ENCODE measurements around the gene DENND1B. TPM values are rescaled to one million over a fixed set of nuclear protein-coding genes. Genes with fewer than 3 reads are reported as not detected.

The DENND1B gene
- polyA plus RNA-seq, 1 of the 3 experiments (the other 2 are of a cell fraction): 1.4 TPM

DNA sequence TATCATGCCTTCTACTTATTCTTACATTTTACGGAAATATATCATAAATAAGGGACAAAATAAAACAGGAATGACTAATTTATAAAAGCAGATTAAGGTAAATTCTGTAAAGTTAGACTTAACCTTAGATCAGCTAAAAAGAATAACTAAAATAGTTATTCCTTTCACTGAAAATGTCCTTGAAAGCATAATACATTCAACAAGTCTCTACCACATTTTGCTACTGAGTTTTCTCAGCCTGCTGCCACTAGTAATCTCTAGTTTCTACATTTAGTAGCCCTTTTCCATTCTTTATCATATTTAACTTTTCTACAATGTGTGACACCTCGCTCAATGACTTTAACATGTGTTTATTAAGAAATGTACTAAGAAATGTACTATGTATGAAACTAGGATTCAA, 89.0 kb downstream of the DENND1B start:
- no peak for DNase-seq
- Histone ChIP-seq H3K9me3 (peaks cover 8% of the 10 kb centered on the region; the same call in 1 of the 2 replicates), H3K9ac (no peak overlapping the region), H4K20me1 (ENCODE audit: insufficient read depth) (no peaks in the 10 kb centered on the region), H2AFZ (ENCODE audit: low read depth) (no peak overlapping the region), H3F3A (replicated peaks; ENCODE audit: insufficient read depth) (peaks cover 7% of the 10 kb centered on the region), H3K4me2 (no peak overlapping the region), H3K36me3 (replicated peaks in 1 of 2; ENCODE audit: control insufficient read depth in 1 of 2, insufficient read depth in 2 of 2, low read length in 1 of 2) (peaks cover 2 to 7% of the 10 kb centered on the region in 2 experiments), H3K4me1 (ENCODE audit: control insufficient read depth in 1 of 2, insufficient read depth in 2 of 2, low read depth in 1 of 2, low read length in 1 of 2) (peaks cover 10 to 13% of the 10 kb centered on the region in 2 experiments; a peak in 3 of 4 replicates), H3K27me3 (ENCODE audit: insufficient read depth) (no peaks in the 10 kb centered on the region), H3K79me2 (ENCODE audit: insufficient read depth) (no peaks in the 10 kb centered on the region), H3K27ac (ENCODE audit: low read depth in 2 of 2, low read length in 1 of 2) (no peak overlapping the region), H3K9me2 (no peaks in the 10 kb centered on the region), H3K4me3 (ENCODE audit: low read depth in 2 of 2, low read length in 1 of 2) (no peak overlapping the region)
- no peak for TF ChIP-seq RCOR1 (IDR thresholded peaks at IDR 0.05; ENCODE audit: low read length)
- TF ChIP-seq, protein P1, sequence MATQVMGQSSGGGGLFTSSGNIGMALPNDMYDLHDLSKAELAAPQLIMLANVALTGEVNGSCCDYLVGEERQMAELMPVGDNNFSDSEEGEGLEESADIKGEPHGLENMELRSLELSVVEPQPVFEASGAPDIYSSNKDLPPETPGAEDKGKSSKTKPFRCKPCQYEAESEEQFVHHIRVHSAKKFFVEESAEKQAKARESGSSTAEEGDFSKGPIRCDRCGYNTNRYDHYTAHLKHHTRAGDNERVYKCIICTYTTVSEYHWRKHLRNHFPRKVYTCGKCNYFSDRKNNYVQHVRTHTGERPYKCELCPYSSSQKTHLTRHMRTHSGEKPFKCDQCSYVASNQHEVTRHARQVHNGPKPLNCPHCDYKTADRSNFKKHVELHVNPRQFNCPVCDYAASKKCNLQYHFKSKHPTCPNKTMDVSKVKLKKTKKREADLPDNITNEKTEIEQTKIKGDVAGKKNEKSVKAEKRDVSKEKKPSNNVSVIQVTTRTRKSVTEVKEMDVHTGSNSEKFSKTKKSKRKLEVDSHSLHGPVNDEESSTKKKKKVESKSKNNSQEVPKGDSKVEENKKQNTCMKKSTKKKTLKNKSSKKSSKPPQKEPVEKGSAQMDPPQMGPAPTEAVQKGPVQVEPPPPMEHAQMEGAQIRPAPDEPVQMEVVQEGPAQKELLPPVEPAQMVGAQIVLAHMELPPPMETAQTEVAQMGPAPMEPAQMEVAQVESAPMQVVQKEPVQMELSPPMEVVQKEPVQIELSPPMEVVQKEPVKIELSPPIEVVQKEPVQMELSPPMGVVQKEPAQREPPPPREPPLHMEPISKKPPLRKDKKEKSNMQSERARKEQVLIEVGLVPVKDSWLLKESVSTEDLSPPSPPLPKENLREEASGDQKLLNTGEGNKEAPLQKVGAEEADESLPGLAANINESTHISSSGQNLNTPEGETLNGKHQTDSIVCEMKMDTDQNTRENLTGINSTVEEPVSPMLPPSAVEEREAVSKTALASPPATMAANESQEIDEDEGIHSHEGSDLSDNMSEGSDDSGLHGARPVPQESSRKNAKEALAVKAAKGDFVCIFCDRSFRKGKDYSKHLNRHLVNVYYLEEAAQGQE (IDR thresholded peaks at IDR 0.05; ENCODE audit: low read depth, low read length): no peak
- TF ChIP-seq GATA2 (CRISPR knock-in tag; IDR thresholded peaks at IDR 0.05): no peak
- TF ChIP-seq MXI1 (IDR thresholded peaks at IDR 0.05; ENCODE audit: low read depth, low read length): no peak
- TF ChIP-seq, protein P2, sequence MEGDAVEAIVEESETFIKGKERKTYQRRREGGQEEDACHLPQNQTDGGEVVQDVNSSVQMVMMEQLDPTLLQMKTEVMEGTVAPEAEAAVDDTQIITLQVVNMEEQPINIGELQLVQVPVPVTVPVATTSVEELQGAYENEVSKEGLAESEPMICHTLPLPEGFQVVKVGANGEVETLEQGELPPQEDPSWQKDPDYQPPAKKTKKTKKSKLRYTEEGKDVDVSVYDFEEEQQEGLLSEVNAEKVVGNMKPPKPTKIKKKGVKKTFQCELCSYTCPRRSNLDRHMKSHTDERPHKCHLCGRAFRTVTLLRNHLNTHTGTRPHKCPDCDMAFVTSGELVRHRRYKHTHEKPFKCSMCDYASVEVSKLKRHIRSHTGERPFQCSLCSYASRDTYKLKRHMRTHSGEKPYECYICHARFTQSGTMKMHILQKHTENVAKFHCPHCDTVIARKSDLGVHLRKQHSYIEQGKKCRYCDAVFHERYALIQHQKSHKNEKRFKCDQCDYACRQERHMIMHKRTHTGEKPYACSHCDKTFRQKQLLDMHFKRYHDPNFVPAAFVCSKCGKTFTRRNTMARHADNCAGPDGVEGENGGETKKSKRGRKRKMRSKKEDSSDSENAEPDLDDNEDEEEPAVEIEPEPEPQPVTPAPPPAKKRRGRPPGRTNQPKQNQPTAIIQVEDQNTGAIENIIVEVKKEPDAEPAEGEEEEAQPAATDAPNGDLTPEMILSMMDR (IDR thresholded peaks at IDR 0.05): no peak
- TF ChIP-seq, protein P3, sequence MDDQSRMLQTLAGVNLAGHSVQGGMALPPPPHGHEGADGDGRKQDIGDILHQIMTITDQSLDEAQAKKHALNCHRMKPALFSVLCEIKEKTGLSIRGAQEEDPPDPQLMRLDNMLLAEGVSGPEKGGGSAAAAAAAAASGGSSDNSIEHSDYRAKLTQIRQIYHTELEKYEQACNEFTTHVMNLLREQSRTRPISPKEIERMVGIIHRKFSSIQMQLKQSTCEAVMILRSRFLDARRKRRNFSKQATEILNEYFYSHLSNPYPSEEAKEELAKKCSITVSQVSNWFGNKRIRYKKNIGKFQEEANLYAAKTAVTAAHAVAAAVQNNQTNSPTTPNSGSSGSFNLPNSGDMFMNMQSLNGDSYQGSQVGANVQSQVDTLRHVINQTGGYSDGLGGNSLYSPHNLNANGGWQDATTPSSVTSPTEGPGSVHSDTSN (IDR thresholded peaks at IDR 0.05): no peak
- no peak for TF ChIP-seq YY1 (IDR thresholded peaks at IDR 0.05; ENCODE audit: low read depth)
- no peak for TF ChIP-seq NRF1 (IDR thresholded peaks at IDR 0.05; ENCODE audit: low read depth, low read length)
- TF ChIP-seq RAD21 (IDR thresholded peaks at IDR 0.05; ENCODE audit: low read length): no peak
- no peak for TF ChIP-seq EZH2phosphoT487 (IDR thresholded peaks at IDR 0.05; ENCODE audit: borderline replicate concordance, low read depth)
- TF ChIP-seq, protein P4, sequence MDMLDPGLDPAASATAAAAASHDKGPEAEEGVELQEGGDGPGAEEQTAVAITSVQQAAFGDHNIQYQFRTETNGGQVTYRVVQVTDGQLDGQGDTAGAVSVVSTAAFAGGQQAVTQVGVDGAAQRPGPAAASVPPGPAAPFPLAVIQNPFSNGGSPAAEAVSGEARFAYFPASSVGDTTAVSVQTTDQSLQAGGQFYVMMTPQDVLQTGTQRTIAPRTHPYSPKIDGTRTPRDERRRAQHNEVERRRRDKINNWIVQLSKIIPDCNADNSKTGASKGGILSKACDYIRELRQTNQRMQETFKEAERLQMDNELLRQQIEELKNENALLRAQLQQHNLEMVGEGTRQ (IDR thresholded peaks at IDR 0.05; ENCODE audit: borderline replicate concordance, low read depth, low read length): no peak
- TF ChIP-seq FOXM1 (IDR thresholded peaks at IDR 0.05; ENCODE audit: low read depth): no peak
- TF ChIP-seq POLR2AphosphoS5 (IDR thresholded peaks at IDR 0.05; ENCODE audit: low read depth, low read length): no peak
- TF ChIP-seq, protein P5, sequence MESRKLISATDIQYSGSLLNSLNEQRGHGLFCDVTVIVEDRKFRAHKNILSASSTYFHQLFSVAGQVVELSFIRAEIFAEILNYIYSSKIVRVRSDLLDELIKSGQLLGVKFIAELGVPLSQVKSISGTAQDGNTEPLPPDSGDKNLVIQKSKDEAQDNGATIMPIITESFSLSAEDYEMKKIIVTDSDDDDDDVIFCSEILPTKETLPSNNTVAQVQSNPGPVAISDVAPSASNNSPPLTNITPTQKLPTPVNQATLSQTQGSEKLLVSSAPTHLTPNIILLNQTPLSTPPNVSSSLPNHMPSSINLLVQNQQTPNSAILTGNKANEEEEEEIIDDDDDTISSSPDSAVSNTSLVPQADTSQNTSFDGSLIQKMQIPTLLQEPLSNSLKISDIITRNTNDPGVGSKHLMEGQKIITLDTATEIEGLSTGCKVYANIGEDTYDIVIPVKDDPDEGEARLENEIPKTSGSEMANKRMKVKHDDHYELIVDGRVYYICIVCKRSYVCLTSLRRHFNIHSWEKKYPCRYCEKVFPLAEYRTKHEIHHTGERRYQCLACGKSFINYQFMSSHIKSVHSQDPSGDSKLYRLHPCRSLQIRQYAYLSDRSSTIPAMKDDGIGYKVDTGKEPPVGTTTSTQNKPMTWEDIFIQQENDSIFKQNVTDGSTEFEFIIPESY (IDR thresholded peaks at IDR 0.05; ENCODE audit: borderline replicate concordance, low read depth): no peak
- no peak for TF ChIP-seq EP300 (IDR thresholded peaks at IDR 0.05; ENCODE audit: borderline replicate concordance in 1 of 2, low read depth in 1 of 2, low read length in 1 of 2)
- TF ChIP-seq GABPA (IDR thresholded peaks at IDR 0.05; ENCODE audit: low read depth): no peak
- TF ChIP-seq, protein P6, sequence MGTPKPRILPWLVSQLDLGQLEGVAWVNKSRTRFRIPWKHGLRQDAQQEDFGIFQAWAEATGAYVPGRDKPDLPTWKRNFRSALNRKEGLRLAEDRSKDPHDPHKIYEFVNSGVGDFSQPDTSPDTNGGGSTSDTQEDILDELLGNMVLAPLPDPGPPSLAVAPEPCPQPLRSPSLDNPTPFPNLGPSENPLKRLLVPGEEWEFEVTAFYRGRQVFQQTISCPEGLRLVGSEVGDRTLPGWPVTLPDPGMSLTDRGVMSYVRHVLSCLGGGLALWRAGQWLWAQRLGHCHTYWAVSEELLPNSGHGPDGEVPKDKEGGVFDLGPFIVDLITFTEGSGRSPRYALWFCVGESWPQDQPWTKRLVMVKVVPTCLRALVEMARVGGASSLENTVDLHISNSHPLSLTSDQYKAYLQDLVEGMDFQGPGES (IDR thresholded peaks at IDR 0.05; ENCODE audit: low read depth, low read length): no peak
- TF ChIP-seq NFIC (IDR thresholded peaks at IDR 0.05; ENCODE audit: borderline replicate concordance): no peak
- no peak for TF ChIP-seq JUND (IDR thresholded peaks at IDR 0.05)
- no peak for TF ChIP-seq FOXJ3 (CRISPR knock-in tag; IDR thresholded peaks at IDR 0.05)
- ChIA-PET POLR2A (no interaction called here), CTCF (no interaction called here)
- 95% methylated on average over 2 of the region's 2 CpGs for WGBS (ENCODE audit: low lambda C conversion rate)
